ENCODE data around the gene C1orf52.

DNA sequence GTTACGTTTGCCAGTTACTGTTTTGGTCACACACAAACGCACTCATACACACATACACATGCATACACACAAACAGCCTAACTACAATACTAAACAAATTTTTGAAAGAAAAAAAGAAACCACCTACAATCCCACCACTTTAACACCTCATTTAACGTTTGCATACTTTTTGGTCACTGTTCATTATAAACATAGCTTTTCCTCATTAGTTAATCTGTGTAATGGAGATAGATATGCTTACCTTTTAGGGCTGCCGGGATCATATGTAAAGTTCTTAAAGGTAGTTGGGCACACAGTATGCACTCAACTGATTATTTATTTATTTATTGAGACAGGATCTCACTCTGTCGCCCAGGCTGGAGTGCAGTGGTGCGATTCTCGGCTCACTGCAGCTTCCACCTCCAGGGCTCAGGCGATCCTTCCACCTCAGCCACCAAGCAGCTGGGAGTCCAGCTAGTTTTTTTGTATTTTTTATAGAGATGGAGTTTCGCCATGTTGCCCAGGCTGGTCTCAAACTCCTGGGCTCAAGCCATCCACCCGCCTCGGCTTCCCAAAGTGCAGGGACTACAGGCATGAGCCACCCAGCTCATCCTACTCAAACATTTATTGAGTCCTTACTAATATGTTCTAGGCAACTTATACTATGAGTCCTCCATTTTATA is 17.6 kb upstream of the C1orf52 start:
- TF ChIP-seq, protein P1, sequence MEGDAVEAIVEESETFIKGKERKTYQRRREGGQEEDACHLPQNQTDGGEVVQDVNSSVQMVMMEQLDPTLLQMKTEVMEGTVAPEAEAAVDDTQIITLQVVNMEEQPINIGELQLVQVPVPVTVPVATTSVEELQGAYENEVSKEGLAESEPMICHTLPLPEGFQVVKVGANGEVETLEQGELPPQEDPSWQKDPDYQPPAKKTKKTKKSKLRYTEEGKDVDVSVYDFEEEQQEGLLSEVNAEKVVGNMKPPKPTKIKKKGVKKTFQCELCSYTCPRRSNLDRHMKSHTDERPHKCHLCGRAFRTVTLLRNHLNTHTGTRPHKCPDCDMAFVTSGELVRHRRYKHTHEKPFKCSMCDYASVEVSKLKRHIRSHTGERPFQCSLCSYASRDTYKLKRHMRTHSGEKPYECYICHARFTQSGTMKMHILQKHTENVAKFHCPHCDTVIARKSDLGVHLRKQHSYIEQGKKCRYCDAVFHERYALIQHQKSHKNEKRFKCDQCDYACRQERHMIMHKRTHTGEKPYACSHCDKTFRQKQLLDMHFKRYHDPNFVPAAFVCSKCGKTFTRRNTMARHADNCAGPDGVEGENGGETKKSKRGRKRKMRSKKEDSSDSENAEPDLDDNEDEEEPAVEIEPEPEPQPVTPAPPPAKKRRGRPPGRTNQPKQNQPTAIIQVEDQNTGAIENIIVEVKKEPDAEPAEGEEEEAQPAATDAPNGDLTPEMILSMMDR (IDR thresholded peaks at IDR 0.05; ENCODE audit: low read depth, low read length, poor library complexity, severe bottlenecking), result no peak
- TF ChIP-seq EZH2phosphoT487 (IDR thresholded peaks at IDR 0.05; ENCODE audit: borderline replicate concordance, low read length), result no peak
